ENCODE data around the gene RGL4. TPM values are rescaled to one million over a fixed set of nuclear protein-coding genes. Genes with fewer than 3 reads are reported as not detected.

RGL4 gene
- total RNA-seq, 2 donors from 2014 or later, result 0.91 TPM; not detected in 1

DNA sequence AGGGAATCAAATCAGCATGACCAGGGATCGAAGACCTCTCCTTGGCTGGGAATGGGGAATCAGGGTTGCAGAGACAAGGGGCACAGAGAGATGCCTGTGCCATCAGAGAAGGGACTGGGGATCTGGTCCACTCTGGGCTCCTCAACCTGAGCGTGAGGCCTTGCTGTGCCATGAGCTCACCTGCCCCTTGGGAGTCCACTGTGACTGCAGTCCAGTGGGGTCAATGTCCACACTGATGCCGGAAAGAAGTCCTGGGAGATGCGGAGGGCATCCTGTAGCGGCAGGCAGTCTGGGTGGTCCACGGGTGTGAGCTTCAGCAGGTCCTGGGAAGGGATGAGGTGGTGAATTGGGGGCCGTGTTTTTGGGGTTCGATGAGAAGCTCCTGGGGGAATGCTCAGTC lies 7.3 kb upstream of the RGL4 start:
- Histone ChIP-seq H3K27ac (no peak overlapping the region), H3K4me3 (no peak overlapping the region), H3K4me1 (replicated peaks) (no peaks in the 10 kb centered on the region), H3K36me3 (no peaks in the 10 kb centered on the region), H3K27me3 (replicated peaks; ENCODE audit: insufficient read depth) (no peaks in the 10 kb centered on the region), H3K9me3 (no peaks in the 10 kb centered on the region)
- TF ChIP-seq, protein P1, sequence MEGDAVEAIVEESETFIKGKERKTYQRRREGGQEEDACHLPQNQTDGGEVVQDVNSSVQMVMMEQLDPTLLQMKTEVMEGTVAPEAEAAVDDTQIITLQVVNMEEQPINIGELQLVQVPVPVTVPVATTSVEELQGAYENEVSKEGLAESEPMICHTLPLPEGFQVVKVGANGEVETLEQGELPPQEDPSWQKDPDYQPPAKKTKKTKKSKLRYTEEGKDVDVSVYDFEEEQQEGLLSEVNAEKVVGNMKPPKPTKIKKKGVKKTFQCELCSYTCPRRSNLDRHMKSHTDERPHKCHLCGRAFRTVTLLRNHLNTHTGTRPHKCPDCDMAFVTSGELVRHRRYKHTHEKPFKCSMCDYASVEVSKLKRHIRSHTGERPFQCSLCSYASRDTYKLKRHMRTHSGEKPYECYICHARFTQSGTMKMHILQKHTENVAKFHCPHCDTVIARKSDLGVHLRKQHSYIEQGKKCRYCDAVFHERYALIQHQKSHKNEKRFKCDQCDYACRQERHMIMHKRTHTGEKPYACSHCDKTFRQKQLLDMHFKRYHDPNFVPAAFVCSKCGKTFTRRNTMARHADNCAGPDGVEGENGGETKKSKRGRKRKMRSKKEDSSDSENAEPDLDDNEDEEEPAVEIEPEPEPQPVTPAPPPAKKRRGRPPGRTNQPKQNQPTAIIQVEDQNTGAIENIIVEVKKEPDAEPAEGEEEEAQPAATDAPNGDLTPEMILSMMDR (IDR thresholded peaks at IDR 0.05), result no peak
- TF ChIP-seq POLR2AphosphoS5 (IDR thresholded peaks at IDR 0.05) (no peak), POLR2A (IDR thresholded peaks at IDR 0.05) (no peak)
- DNase-seq (ENCODE audit: low spot score), result no peak
- intact Hi-C loops (cut with DNase I), result no loop called here
- WGBS, result 92% methylated on average over 8 of the region's 8 CpGs

DNA sequence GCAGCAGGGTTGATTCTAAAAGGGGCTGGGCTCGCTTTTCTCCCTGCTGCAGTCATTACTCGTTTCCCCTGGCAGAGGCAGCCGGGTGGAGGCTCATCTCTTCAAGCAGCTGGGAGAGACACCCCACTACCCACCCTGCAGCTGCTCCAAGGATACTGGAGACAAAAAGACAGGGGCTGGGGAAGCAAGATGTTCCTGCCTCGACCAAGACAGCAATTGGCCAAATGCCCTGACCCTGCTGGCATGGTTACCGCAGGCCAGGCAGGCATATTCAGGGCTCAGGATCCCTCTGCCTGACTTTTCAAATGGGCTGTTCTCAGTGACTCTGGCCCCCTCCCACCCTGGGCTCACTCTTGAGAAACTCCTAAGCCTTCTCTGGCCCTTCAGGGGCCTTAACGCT lies 6.8 kb upstream of the RGL4 start:
- Histone ChIP-seq H3K27ac (no peak overlapping the region), H3K27me3 (replicated peaks; ENCODE audit: insufficient read depth) (no peaks in the 10 kb centered on the region), H3K4me3 (no peak overlapping the region), H3K4me1 (replicated peaks) (no peaks in the 10 kb centered on the region), H3K36me3 (no peaks in the 10 kb centered on the region), H3K9me3 (no peaks in the 10 kb centered on the region)
- TF ChIP-seq, protein P1 (IDR thresholded peaks at IDR 0.05), result no peak
- TF ChIP-seq POLR2A (IDR thresholded peaks at IDR 0.05) (no peak), POLR2AphosphoS5 (IDR thresholded peaks at IDR 0.05) (no peak)
- no peak for DNase-seq (ENCODE audit: low spot score)
- WGBS, result 65% methylated on average over 6 of the region's 6 CpGs
- intact Hi-C loops (cut with DNase I), result no loop called here

DNA sequence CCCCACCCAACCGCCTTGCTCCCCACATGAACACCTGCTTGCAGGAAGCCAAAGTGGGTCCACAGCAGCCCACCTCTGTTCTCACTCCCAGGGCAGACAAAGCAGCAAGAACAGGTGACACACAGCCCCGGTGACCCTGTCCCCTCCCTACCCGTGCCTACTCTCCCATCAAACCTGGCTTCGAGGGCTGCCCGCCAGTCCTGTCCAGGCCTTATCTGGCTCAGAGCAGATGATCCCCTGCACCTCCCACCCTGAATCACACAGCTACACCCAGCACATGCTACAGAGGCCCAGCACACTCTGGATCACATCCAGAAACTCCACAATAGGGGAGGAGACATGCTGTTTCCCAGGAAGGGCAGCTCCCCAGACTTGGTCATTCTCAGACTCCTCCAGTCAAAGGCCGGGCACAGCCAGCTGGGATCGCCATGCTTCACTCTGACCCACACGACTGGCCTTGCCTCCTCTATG lies 6.2 kb upstream of the RGL4 start:
- intact Hi-C loops (cut with DNase I), result no loop called here
- no peaks in the 10 kb centered on the region for H3K9me3 ChIP-seq
- no peak for DNase-seq (ENCODE audit: low spot score)
- TF ChIP-seq, protein P1 (IDR thresholded peaks at IDR 0.05), result no peak
- TF ChIP-seq POLR2AphosphoS5 (IDR thresholded peaks at IDR 0.05) (no peak), POLR2A (IDR thresholded peaks at IDR 0.05) (no peak)
- H3K27ac ChIP-seq, result no peak overlapping the region
- no peaks in the 10 kb centered on the region for H3K27me3 ChIP-seq (replicated peaks; ENCODE audit: insufficient read depth)
- H3K36me3 ChIP-seq, result no peaks in the 10 kb centered on the region
- H3K4me1 ChIP-seq (replicated peaks), result no peaks in the 10 kb centered on the region
- WGBS, result 82% methylated on average over 8 of the region's 8 CpGs
- no peak overlapping the region for H3K4me3 ChIP-seq

DNA sequence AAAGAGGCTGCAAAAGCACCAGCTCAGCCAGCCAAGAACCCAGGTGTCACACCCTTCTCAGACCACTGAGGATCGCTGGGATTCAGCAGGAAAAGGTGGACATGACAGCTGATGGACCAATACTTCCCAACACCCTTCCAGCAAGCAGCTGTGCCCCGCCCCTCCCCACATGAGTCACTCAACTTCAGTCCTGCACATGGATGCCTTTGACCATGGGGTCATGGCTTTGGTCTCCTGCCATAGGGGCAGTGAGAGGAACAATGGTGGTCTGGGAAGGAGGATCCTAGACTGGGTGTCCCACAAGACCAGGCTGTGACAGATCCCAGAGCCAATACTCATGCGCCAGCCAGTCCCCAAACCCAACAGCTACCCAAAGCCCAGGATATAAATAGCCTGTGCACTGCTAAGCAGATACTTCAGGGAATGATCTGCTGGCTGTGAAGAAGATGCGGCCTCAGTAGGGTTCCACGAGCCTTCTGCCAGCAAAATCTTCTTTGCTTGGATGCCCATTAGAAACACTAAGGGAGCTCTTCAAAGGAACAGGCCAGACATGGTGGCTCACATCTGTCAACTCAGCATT lies 5.5 kb upstream of the RGL4 start:
- intact Hi-C loops (cut with DNase I), result no loop called here
- TF ChIP-seq POLR2A (IDR thresholded peaks at IDR 0.05) (no peak), POLR2AphosphoS5 (IDR thresholded peaks at IDR 0.05) (no peak)
- TF ChIP-seq, protein P1 (IDR thresholded peaks at IDR 0.05), result no peak
- WGBS, result 95% methylated on average over 5 of the region's 5 CpGs

DNA sequence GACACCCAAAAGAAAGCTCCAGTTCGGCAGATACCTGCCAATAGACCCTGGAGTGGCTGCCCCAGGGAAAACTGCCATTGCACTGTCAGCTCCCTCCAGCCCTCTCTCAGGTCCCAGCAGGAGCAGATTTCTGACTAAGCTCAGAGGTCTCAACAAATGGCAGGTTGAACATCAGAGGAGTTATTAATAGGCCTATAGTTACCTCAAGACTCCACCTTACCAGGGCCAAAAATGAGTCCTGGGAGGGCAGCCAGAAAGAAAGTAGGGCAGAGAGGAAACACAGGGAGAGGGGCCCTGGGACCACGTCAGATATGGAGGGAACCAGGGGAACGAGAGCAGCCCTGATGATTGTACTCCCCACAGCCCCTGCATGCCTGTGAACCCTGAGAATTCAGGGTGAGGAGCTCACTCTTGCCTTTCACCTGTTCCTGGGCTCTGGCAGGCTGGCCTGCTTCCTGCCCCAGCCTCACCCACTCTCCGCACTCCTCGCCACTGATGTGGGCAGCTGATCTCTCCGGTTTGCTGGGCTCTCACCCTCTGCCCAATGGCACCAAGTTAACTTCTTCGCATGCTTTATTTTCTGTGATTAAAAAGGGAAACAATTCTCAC lies 4.3 kb upstream of the RGL4 start:
- H3K27me3 ChIP-seq (replicated peaks; ENCODE audit: insufficient read depth), result no peaks in the 10 kb centered on the region
- 83% methylated on average over 7 of the region's 7 CpGs for WGBS
- no peaks in the 10 kb centered on the region for H3K4me1 ChIP-seq (replicated peaks)
- TF ChIP-seq, protein P1 (IDR thresholded peaks at IDR 0.05), result no peak
- TF ChIP-seq POLR2AphosphoS5 (IDR thresholded peaks at IDR 0.05) (no peak), POLR2A (IDR thresholded peaks at IDR 0.05) (no peak)
- no peaks in the 10 kb centered on the region for H3K36me3 ChIP-seq
- no peak for DNase-seq (ENCODE audit: low spot score)
- H3K27ac ChIP-seq, result no peak overlapping the region
- no peaks in the 10 kb centered on the region for H3K9me3 ChIP-seq
- intact Hi-C loops (cut with DNase I), result no loop called here
- H3K4me3 ChIP-seq, result no peak overlapping the region

More for the DNA sequence above, 5.5 kb upstream of the RGL4 start:
- Histone ChIP-seq H3K27ac (no peak overlapping the region), H3K36me3 (no peaks in the 10 kb centered on the region), H3K4me1 (replicated peaks) (no peaks in the 10 kb centered on the region), H3K4me3 (no peak overlapping the region), H3K27me3 (replicated peaks; ENCODE audit: insufficient read depth) (no peaks in the 10 kb centered on the region), H3K9me3 (no peaks in the 10 kb centered on the region)
- no peak for DNase-seq (ENCODE audit: low spot score)
